Globus pallidus (tissue), 1 donor: ENCODE data around the gene GNL3L.
"Not testable (repeated sequence)": the region's sequence is repeated elsewhere in the genome, so short reads cannot be mapped to it uniquely, and the experiment has no call there.

Source experiments
- DNase-seq: peaks from one replicate; pipeline ENCODE4 v3.0.0-alpha.2; 2015; ENCODE audit warnings: low spot score

Gene GNL3L

GRCh38 chrX:54555006-54555405 lies 25.0 kb downstream of the GNL3L start:
- not testable (repeated sequence) for DNase-seq

- DNase-seq, result no peak
These were observed 30.4 kb downstream of the GNL3L start for GRCh38 chrX:54560411-54560810.

- DNase-seq, result no peak
These were observed 31.6 kb downstream of the GNL3L start for GRCh38 chrX:54561622-54562021.

GRCh38 chrX:54564936-54565335 lies 34.9 kb downstream of the GNL3L start:
- no peak for DNase-seq

GRCh38 chrX:54570332-54570731 lies 40.3 kb downstream of the GNL3L start:
- no peak for DNase-seq

GRCh38 chrX:54572641-54573040 lies 42.6 kb downstream of the GNL3L start:
- DNase-seq, result not testable (repeated sequence)

- no peak for DNase-seq
These were observed 67.7 kb downstream of the GNL3L start for GRCh38 chrX:54597728-54598127.

- DNase-seq, result no peak
These were observed 72.5 kb downstream of the GNL3L start for GRCh38 chrX:54602563-54602962.
